Activated T-helper 1 cell treated with anti-CD3 and anti-CD28 coated beads, Interleukin-12 subunit alpha, Interleukin-12 subunit beta, Interleukin-2, Interleukin-4 antibody, amounts not matched to agents 30 ng/mL and 10 ng/mL and 1 ng/mL, durations not matched to agents 14 hours and 24 hours and 36 hours (primary cell): ENCODE results near the gene KIAA1549. TPM values are rescaled to one million over a fixed set of nuclear protein-coding genes. Genes with fewer than 3 reads are reported as not detected.

Experiments
- DNase-seq: peaks from one replicate; pipeline ENCODE4 v3.0.0; 2021; ENCODE audit warnings: low spot score
- H3K27ac Mint-ChIP-seq: one replicate; pipeline ENCODE4 v1.8.0; 2021; ENCODE audit warnings: mild to moderate bottlenecking, mixed read lengths
- H3K27me3 Mint-ChIP-seq: one replicate; pipeline ENCODE4 v1.8.0; 2022; ENCODE audit warnings: mild to moderate bottlenecking, moderate library complexity, mixed read lengths; ENCODE audit not compliant: insufficient read depth
- H3K36me3 Mint-ChIP-seq: one replicate; pipeline ENCODE4 v1.8.0; 2021; ENCODE audit warnings: low read depth, mixed read lengths
- H3K4me1 Mint-ChIP-seq: one replicate; pipeline ENCODE4 v1.8.0; 2021; ENCODE audit warnings: low read depth, mixed read lengths
- H3K4me3 Mint-ChIP-seq: one replicate; pipeline ENCODE4 v1.8.0; 2021; ENCODE audit warnings: mild to moderate bottlenecking, moderate library complexity, mixed read lengths
- H3K9me3 Mint-ChIP-seq: one replicate; pipeline ENCODE4 v1.8.0; 2021; ENCODE audit warnings: mixed read lengths
- intact Hi-C: fragments of 100-400 bp; cut with micrococcal nuclease; formaldehyde crosslinking; loops from one replicate; pipeline ENCODE4 v1.15.1; 2024
- total RNA-seq: library from RNA; stranded (reverse); gene quantifications from 2 replicates; pipeline ENCODE4 v1.2.3, GENCODE V29; 2022

Gene KIAA1549
- total RNA-seq, 1 donor from 2014 or later: 0.75 TPM

DNA sequence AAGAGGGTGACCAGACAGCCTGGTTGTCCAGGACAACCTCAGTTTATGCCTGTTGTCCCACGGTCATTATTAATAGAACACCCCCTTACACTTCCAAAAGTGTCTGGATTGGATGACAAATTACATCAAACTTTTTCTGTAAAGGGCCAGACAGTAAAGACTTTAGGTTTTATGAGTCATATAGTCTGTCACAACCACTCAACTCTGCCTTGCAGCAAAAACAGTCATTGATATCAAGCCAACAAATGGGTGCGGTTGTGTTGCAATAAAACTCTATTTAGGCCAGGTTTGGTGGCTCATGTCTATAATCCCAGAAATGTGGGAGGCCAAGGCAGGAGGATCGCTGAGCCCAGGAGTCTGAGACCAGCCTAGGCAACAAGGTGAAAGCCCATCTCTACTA lies 116.5 kb downstream of the KIAA1549 start:
- Mint-ChIP-seq H3K4me1 (peaks cover 24% of the 10 kb centered on the region), H3K27ac (no peak overlapping the region), H3K36me3 (no peaks in the 10 kb centered on the region), H3K4me3 (no peak overlapping the region), H3K27me3 (peaks cover 5% of the 10 kb centered on the region), H3K9me3 (no peaks in the 10 kb centered on the region)
- intact Hi-C loops: loop anchor here (5.0 to 10.0 kb wide), 2 partner anchors 237 to 960 kb away; no protein-coding TSS in a partner anchor
- no peak for DNase-seq

- Mint-ChIP-seq H3K4me3 (no peak overlapping the region), H3K4me1 (peaks cover 24% of the 10 kb centered on the region), H3K36me3 (no peaks in the 10 kb centered on the region), H3K27me3 (peaks cover 2% of the 10 kb centered on the region), H3K9me3 (no peaks in the 10 kb centered on the region), H3K27ac (no peak overlapping the region)
- DNase-seq: no peak
- intact Hi-C loops: loop anchor here (10.0 kb wide), 1 partner anchor 959 kb away; no protein-coding TSS in a partner anchor
These were observed 117.3 kb downstream of the KIAA1549 start for GRCh38 chr7:138863931-138864330.

- peaks cover 3% of the 10 kb centered on the region for H3K36me3 Mint-ChIP-seq
- intact Hi-C loops: loop anchor here (10.0 kb wide), 1 partner anchor 956 kb away; no protein-coding TSS in a partner anchor
- H3K4me3 Mint-ChIP-seq: no peak overlapping the region
- H3K27ac Mint-ChIP-seq: no peak overlapping the region
- no peak for DNase-seq
- peaks cover 4% of the 10 kb centered on the region for H3K27me3 Mint-ChIP-seq
- H3K4me1 Mint-ChIP-seq: peaks cover 19% of the 10 kb centered on the region
- peaks cover 20% of the 10 kb centered on the region for H3K9me3 Mint-ChIP-seq
These were observed 120.1 kb downstream of the KIAA1549 start for GRCh38 chr7:138861051-138861450.

DNA sequence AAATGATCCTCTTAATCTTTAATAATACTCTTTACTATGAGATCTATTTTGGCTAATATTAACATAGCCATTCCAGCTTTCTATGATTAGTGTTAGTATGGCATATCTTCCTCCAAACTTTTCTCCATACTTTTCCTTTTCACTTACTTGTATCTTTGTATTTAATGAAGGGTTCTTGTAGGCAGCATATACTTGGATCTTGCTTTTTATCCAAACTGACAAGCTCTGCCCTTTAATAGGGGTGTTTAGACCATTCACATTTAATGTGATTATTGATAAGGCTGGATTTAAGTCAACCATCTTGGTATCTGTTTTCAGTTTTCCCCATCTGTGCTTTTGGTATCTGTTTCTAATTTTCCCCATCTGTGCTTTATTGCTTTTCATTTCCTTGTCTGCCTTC lies 123.5 kb downstream of the KIAA1549 start:
- DNase-seq: no peak
- peaks cover 6% of the 10 kb centered on the region for H3K4me1 Mint-ChIP-seq
- H3K4me3 Mint-ChIP-seq: no peak overlapping the region
- H3K27ac Mint-ChIP-seq: no peak overlapping the region
- peaks cover 4% of the 10 kb centered on the region for H3K27me3 Mint-ChIP-seq
- intact Hi-C loops: no loop called here
- peaks cover 20% of the 10 kb centered on the region for H3K9me3 Mint-ChIP-seq
- peaks cover 3% of the 10 kb centered on the region for H3K36me3 Mint-ChIP-seq

- Mint-ChIP-seq H3K4me1 (peaks cover 6% of the 10 kb centered on the region), H3K27me3 (peaks cover 3% of the 10 kb centered on the region), H3K9me3 (peaks cover 20% of the 10 kb centered on the region), H3K36me3 (peaks cover 5% of the 10 kb centered on the region), H3K27ac (no peak overlapping the region), H3K4me3 (no peak overlapping the region)
- no peak for DNase-seq
- intact Hi-C loops: no loop called here
These were observed 127.0 kb downstream of the KIAA1549 start for GRCh38 chr7:138854115-138854645.

- Mint-ChIP-seq H3K36me3 (peaks cover 5% of the 10 kb centered on the region), H3K4me1 (peaks cover 6% of the 10 kb centered on the region), H3K27me3 (peaks cover 7% of the 10 kb centered on the region), H3K9me3 (peaks cover 20% of the 10 kb centered on the region), H3K27ac (no peak overlapping the region), H3K4me3 (no peak overlapping the region)
- intact Hi-C loops: no loop called here
- no peak for DNase-seq
These were observed 127.7 kb downstream of the KIAA1549 start for GRCh38 chr7:138853448-138853847.

DNA sequence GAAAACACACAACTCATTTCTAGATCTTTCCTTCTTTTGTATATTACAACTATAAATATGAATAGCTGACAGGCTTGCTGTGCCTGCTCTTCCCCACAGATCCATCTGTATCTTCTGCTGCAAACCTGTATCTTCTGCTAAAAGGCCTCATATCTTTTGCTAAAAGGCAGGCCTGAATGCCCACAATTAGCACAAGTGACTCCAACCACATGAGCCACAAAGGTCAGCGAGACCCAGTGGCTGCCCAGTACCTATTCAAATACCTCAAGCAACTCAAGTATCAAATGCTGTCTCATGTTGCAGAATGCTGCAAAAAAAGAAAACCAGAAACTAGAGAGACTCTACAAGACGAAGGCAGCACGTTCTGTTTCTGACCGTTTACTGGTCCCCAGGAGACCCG lies 128.7 kb downstream of the KIAA1549 start:
- Mint-ChIP-seq H3K4me1 (peaks cover 6% of the 10 kb centered on the region), H3K9me3 (peaks cover 10% of the 10 kb centered on the region), H3K4me3 (no peak overlapping the region), H3K27ac (no peak overlapping the region), H3K27me3 (peaks cover 16% of the 10 kb centered on the region), H3K36me3 (peaks cover 3% of the 10 kb centered on the region)
- intact Hi-C loops: no loop called here
- no peak for DNase-seq

GRCh38 chr7:138849701-138850100 lies 131.5 kb downstream of the KIAA1549 start:
- no peak overlapping the region for H3K27ac Mint-ChIP-seq
- intact Hi-C loops: no loop called here
- peaks cover 1% of the 10 kb centered on the region for H3K36me3 Mint-ChIP-seq
- DNase-seq: no peak
- peaks cover 6% of the 10 kb centered on the region for H3K4me1 Mint-ChIP-seq
- peaks cover 15% of the 10 kb centered on the region for H3K27me3 Mint-ChIP-seq
- H3K9me3 Mint-ChIP-seq: no peaks in the 10 kb centered on the region
- H3K4me3 Mint-ChIP-seq: no peak overlapping the region

GRCh38 chr7:138848056-138848980 lies 132.9 kb downstream of the KIAA1549 start:
- H3K27ac Mint-ChIP-seq: no peak overlapping the region
- peaks cover 1% of the 10 kb centered on the region for H3K36me3 Mint-ChIP-seq
- peaks cover 15% of the 10 kb centered on the region for H3K27me3 Mint-ChIP-seq
- no peak for DNase-seq
- no peaks in the 10 kb centered on the region for H3K9me3 Mint-ChIP-seq
- no peak overlapping the region for H3K4me3 Mint-ChIP-seq
- H3K4me1 Mint-ChIP-seq: peaks cover 3% of the 10 kb centered on the region
- intact Hi-C loops: no loop called here

GRCh38 chr7:138845711-138846110 lies 135.5 kb downstream of the KIAA1549 start:
- peaks cover 17% of the 10 kb centered on the region for H3K27me3 Mint-ChIP-seq
- no peaks in the 10 kb centered on the region for H3K4me1 Mint-ChIP-seq
- H3K4me3 Mint-ChIP-seq: no peak overlapping the region
- H3K9me3 Mint-ChIP-seq: no peaks in the 10 kb centered on the region
- peaks cover 1% of the 10 kb centered on the region for H3K36me3 Mint-ChIP-seq
- intact Hi-C loops: no loop called here
- H3K27ac Mint-ChIP-seq: no peak overlapping the region
- DNase-seq: no peak

DNA sequence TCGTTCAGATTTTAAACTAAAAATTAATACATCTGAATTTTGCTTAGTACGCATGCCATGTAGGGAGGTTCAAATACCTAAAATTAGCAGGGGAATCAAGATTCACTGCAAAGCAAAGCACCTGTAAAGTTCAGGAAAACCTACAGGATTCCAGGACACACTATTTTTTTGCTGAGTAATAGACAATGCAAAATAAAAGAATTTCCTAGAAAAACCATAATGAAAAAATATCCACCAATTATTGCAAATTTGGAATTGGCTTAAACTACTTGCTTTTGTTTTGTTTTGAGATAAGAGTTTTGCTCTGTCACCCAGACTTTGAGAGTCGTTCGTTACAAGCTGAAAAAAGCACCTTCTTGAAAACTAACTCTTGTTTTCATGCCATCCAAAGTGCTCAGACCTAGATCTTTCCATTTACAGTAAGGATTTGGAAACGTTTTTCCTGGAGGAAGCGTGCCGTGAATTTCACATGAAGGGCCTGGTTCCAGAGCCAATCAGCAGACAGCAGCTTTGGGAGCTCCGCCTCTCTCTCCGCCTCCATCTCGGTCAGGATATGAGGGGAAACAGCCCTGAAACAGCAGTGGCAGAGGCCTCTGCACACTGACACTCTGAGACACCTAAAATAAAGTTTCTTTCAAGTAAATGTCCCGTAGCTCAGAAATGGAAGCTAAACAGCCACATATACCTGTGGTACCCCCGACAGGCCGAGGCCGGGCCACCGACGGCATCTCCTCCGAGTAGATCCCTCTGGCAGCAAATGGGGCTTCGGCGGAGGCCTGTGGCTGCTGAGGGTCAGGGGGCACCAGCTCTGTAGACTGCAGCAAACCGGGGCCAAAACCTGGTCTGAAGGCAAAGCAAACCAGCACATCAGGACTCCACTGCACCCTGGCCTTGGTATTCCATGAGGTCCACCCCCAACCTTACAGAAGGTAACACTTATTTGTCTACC lies 137.3 kb downstream of the KIAA1549 start:
- Mint-ChIP-seq H3K9me3 (no peaks in the 10 kb centered on the region), H3K27me3 (peaks cover 22% of the 10 kb centered on the region), H3K4me3 (no peak overlapping the region), H3K36me3 (no peaks in the 10 kb centered on the region), H3K4me1 (no peaks in the 10 kb centered on the region), H3K27ac (no peak overlapping the region)
- intact Hi-C loops: no loop called here
- no peak for DNase-seq

DNA sequence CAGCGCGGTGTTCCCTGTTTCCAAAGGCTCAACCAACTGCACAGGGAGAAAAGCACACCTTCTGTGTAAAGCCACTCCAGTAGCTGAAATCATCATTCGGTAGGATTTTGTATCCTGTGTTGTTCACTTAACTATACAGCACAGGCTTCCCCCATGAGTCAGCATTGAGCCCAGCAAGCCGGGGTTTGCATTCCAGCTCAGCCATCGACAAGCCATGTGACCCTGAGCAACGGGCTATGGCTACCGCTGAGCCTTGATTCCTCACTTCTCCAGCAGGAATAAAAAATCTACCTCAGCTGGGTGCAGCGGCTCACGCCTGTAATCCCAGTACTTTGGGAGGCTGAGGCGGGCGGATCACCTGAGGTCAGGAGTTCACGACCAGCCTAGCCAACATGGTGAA lies 139.1 kb downstream of the KIAA1549 start:
- Mint-ChIP-seq H3K36me3 (no peaks in the 10 kb centered on the region), H3K27ac (no peak overlapping the region), H3K27me3 (peaks cover 11% of the 10 kb centered on the region), H3K4me3 (no peak overlapping the region), H3K9me3 (no peaks in the 10 kb centered on the region), H3K4me1 (no peaks in the 10 kb centered on the region)
- DNase-seq: no peak
- intact Hi-C loops: no loop called here
